IMR-90 (cell line): ENCODE measurements around the gene PRELID2. TPM values are rescaled to one million over a fixed set of nuclear protein-coding genes. Genes with fewer than 3 reads are reported as not detected.

Experiments used
- ATAC-seq: fragments of 200-7000 bp; cut with Tn5 transposase; 2 replicates; pipeline ENCODE4 v1.9.1; 2020; ENCODE audit warnings: low read depth, mild to moderate bottlenecking, moderate library complexity
- BruUV-seq: library from RNA; stranded (reverse); fragments of 400-500 nt; replicated peaks from 2 replicates; lab custom pipeline; 2021; lab: Mats Ljungman, UMichigan
- CTCF ChIA-PET: fragments of 300-600 bp; formaldehyde crosslinking; extraction: SDS; loops from one replicate; lab custom pipeline; 2021; ENCODE audit warnings: antibody characterized with exemption; lab: Yijun Ruan, JAX
- POLR2A ChIA-PET: fragments of 300-600 bp; sonication (Branson Sonifier 250); formaldehyde crosslinking; loops from one replicate; lab custom pipeline; 2022; ENCODE audit warnings: antibody characterized with exemption; ENCODE audit not compliant: unreplicated experiment; lab: Charles Lee
- DNase-seq: peaks from one replicate; pipeline ENCODE4 v3.0.0; 2013
- H2AFZ ChIP-seq: replicated peaks from 2 replicates; pipeline ENCODE3; 2013; ENCODE audit warnings: low read length, mild to moderate bottlenecking; ENCODE audit not compliant: poor library complexity
- H2AK5ac ChIP-seq: 2 replicates; pipeline ENCODE4 v1.6.1; 2013; ENCODE audit warnings: low read depth, low read length, inconsistent platforms
- H2AK9ac ChIP-seq: replicated peaks from 2 replicates; pipeline ENCODE3; 2013; ENCODE audit warnings: mild to moderate bottlenecking, low read depth, low read length, moderate library complexity; ENCODE audit not compliant: poor library complexity
- H2BK120ac ChIP-seq: 2 replicates; pipeline ENCODE4 v1.6.1; 2013; ENCODE audit warnings: low read depth, low read length, inconsistent platforms
- H2BK15ac ChIP-seq: 3 replicates; pipeline ENCODE4 v1.6.1; 2013; ENCODE audit warnings: low read depth, low read length, inconsistent platforms
- H2BK20ac ChIP-seq: 2 replicates; pipeline ENCODE4 v1.6.1; 2013; ENCODE audit warnings: low read depth, mild to moderate bottlenecking, inconsistent platforms, low read length, moderate library complexity
- H2BK5ac ChIP-seq: 2 replicates; pipeline ENCODE4 v1.6.1; 2013; ENCODE audit warnings: mild to moderate bottlenecking, low read depth, low read length, inconsistent platforms; ENCODE audit not compliant: poor library complexity, severe bottlenecking
- H3K14ac ChIP-seq: replicated peaks from 2 replicates; pipeline ENCODE4 v1.6.1; 2013; ENCODE audit warnings: low read depth, low read length, inconsistent platforms
- H3K18ac ChIP-seq: 2 replicates; pipeline ENCODE4 v1.6.1; 2013; ENCODE audit warnings: low read depth, low read length, control low read depth
- H3K23ac ChIP-seq: 2 replicates; pipeline ENCODE4 v1.6.1; 2013; ENCODE audit warnings: low read depth, low read length, inconsistent platforms
- H3K27ac ChIP-seq: 2 replicates; pipeline ENCODE4 v1.5.1; 2013; ENCODE audit warnings: mild to moderate bottlenecking, control low read depth, low read length; ENCODE audit not compliant: insufficient read depth
- H3K27me3 ChIP-seq: 2 replicates; pipeline ENCODE4 v1.6.1; 2013; ENCODE audit warnings: low read length; ENCODE audit not compliant: control insufficient read depth, insufficient read depth
- H3K36me3 ChIP-seq: 2 replicates; pipeline ENCODE4 v1.6.1; 2013; ENCODE audit warnings: low read length, mixed read lengths; ENCODE audit not compliant: control insufficient read depth, insufficient read depth
- H3K4ac ChIP-seq: 2 replicates; pipeline ENCODE4 v1.6.1; 2013; ENCODE audit warnings: low read depth, low read length, inconsistent platforms
- H3K4me1 ChIP-seq: 2 replicates; pipeline ENCODE4 v1.6.1; 2013; ENCODE audit warnings: low read length, mixed read lengths; ENCODE audit not compliant: control insufficient read depth, insufficient read depth
- H3K4me2 ChIP-seq: 2 replicates; pipeline ENCODE4 v1.6.1; 2013; ENCODE audit warnings: low read depth, mild to moderate bottlenecking, control low read depth, low read length, moderate library complexity
- H3K4me3 ChIP-seq: 2 replicates; pipeline ENCODE4 v1.5.1; 2013; ENCODE audit warnings: low read depth, mild to moderate bottlenecking, control low read depth, low read length, moderate library complexity; ENCODE audit not compliant: insufficient read depth
- H3K56ac ChIP-seq: 2 replicates; pipeline ENCODE4 v1.6.1; 2013; ENCODE audit warnings: low read length, inconsistent platforms; ENCODE audit not compliant: insufficient read depth; ENCODE audit errors: extremely low read depth
- H3K79me1 ChIP-seq, 2 experiments: 2 replicates each; pipeline ENCODE4 v1.6.1; 2013; ENCODE audit warnings: low read length in 2 of 2, inconsistent platforms in 1 of 2, low read depth in 1 of 2
- H3K9ac ChIP-seq: 2 replicates; pipeline ENCODE4 v1.6.1; 2013; ENCODE audit warnings: low read depth, low read length, control low read depth
- H3K9me1 ChIP-seq: 2 replicates; pipeline ENCODE4 v1.6.1; 2013; ENCODE audit warnings: low read length, inconsistent platforms; ENCODE audit not compliant: insufficient read depth
- H3K9me3 ChIP-seq: 2 replicates; pipeline ENCODE4 v1.6.1; 2013; ENCODE audit warnings: low read length; ENCODE audit not compliant: control insufficient read depth, insufficient read depth
- H4K20me1 ChIP-seq: 2 replicates; pipeline ENCODE4 v1.6.1; 2013; ENCODE audit warnings: low read length, inconsistent platforms; ENCODE audit not compliant: insufficient read depth
- H4K5ac ChIP-seq: 2 replicates; pipeline ENCODE4 v1.6.1; 2013; ENCODE audit warnings: mild to moderate bottlenecking, low read depth, low read length, control low read depth
- H4K8ac ChIP-seq, 2 experiments: 2 replicates each; pipeline ENCODE4 v1.6.1; 2013; ENCODE audit warnings: low read depth in 2 of 2, low read length in 2 of 2, control low read depth in 1 of 2, inconsistent platforms in 1 of 2
- H4K91ac ChIP-seq: 2 replicates; pipeline ENCODE4 v1.6.1; 2013; ENCODE audit warnings: low read depth, low read length, inconsistent platforms; ENCODE audit not compliant: insufficient read depth
- BHLHE40 ChIP-seq: fragments of 150-350 bp; IDR thresholded peaks from 2 replicates; pipeline ENCODE4 v1.6.1; 2016; ENCODE audit warnings: mild to moderate bottlenecking, low read depth, low read length
- CEBPB ChIP-seq: IDR thresholded peaks from 2 replicates; pipeline ENCODE4 v1.6.1; 2012; ENCODE audit warnings: low read depth, low read length, improper control_type of control experiment
- CTCF ChIP-seq: conservative IDR thresholded peaks from 2 replicates; pipeline ENCODE4 v1.5.1; 2012; ENCODE audit warnings: mild to moderate bottlenecking, low read depth, low read length, improper control_type of control experiment
- ELK1 ChIP-seq: fragments of 150-350 bp; IDR thresholded peaks from 2 replicates; pipeline ENCODE4 v1.6.1; 2016; ENCODE audit warnings: low read depth, mild to moderate bottlenecking, low read length, moderate library complexity, borderline replicate concordance
- FOS ChIP-seq: fragments of 150-350 bp; IDR thresholded peaks from 2 replicates; pipeline ENCODE4 v1.6.1; 2016; ENCODE audit warnings: low read depth, low read length
- MAFK ChIP-seq: IDR thresholded peaks from 2 replicates; pipeline ENCODE4 v1.6.1; 2012; ENCODE audit warnings: low read depth, low read length, improper control_type of control experiment
- NFE2L2 ChIP-seq: fragments of 150-350 bp; IDR thresholded peaks from 2 replicates; pipeline ENCODE4 v1.6.1; 2016; ENCODE audit warnings: low read depth, mild to moderate bottlenecking, low read length
- POLR2A ChIP-seq: IDR thresholded peaks from 2 replicates; pipeline ENCODE4 v1.6.1; 2012; ENCODE audit warnings: mild to moderate bottlenecking, low read depth, low read length
- RAD21 ChIP-seq: IDR thresholded peaks from 2 replicates; pipeline ENCODE4 v1.6.1; 2012; ENCODE audit warnings: low read length, improper control_type of control experiment
- RCOR1 ChIP-seq: IDR thresholded peaks from 2 replicates; pipeline ENCODE4 v1.6.1; 2012; ENCODE audit warnings: mild to moderate bottlenecking, low read length, improper control_type of control experiment; ENCODE audit not compliant: insufficient replicate concordance
- RFX5 ChIP-seq: IDR thresholded peaks from 2 replicates; pipeline ENCODE4 v1.8.0; 2012; ENCODE audit warnings: low read depth, mild to moderate bottlenecking, low read length, moderate library complexity
- SMC3 ChIP-seq: fragments of 150-350 bp; IDR thresholded peaks from 2 replicates; pipeline ENCODE4 v1.6.1; 2016; ENCODE audit warnings: low read depth, mild to moderate bottlenecking, antibody characterized with exemption, low read length, moderate library complexity
- USF2 ChIP-seq: fragments of 150-350 bp; IDR thresholded peaks from 2 replicates; pipeline ENCODE4 v1.6.1; 2017; ENCODE audit warnings: mild to moderate bottlenecking, antibody characterized with exemption, low read length, low read depth
- WGBS, 2 experiments: methylation state at CpG; one replicate each; pipeline versions ENCODE4 v1.1.5 to v1.1.7; 2013; ENCODE audit warnings: missing lambda C conversion rate in 2 of 2; ENCODE audit not compliant: insufficient read length in 1 of 2; ENCODE audit errors: extremely low coverage in 2 of 2; 5-methylcytosine and 5-hydroxymethylcytosine counted together
- dilution Hi-C: fragments of 300-500 bp; cut with HindIII; formaldehyde crosslinking; loops from one replicate; pipeline ENCODE4 v1.14.3; 2018; ENCODE audit warnings: low sequenced_read_pairs; ENCODE audit not compliant: unreplicated experiment
- in situ Hi-C: fragments of 300-500 bp; cut with MboI; formaldehyde crosslinking; loops from 3 replicates; pipeline ENCODE4 v1.14.3; 2019; ENCODE audit warnings: low sequenced_read_pairs, inconsistent platforms, mixed read lengths
- intact Hi-C: fragments of 100-400 bp; cut with micrococcal nuclease; formaldehyde crosslinking; loops from 2 replicates; pipeline ENCODE4 v1.10.0; 2022
- polyA plus RNA-seq, 3 experiments: library from polyadenylated mRNA; depleted of rRNA; stranded (reverse); fragments of >200 nt; gene quantifications; 2 replicates each; pipeline ENCODE4 v1.2.3, GENCODE V29; 2012; ENCODE audit warnings: low replicate concordance in 1 of 3
- total RNA-seq: library from RNA; depleted of rRNA; stranded (reverse); fragments of >200 nt; gene quantifications from 2 replicates; pipeline ENCODE4 v1.2.3, GENCODE V29; 2012

The PRELID2 gene
- total and polyA plus RNA-seq, 2 of the 4 experiments (the other 2 are of a cell fraction) = 4.9 to 8.6 TPM

- TF ChIP-seq RAD21 = no peak
Measured at GRCh38 chr5:145775893-145776444, 59.2 kb downstream of the PRELID2 start (continued).

GRCh38 chr5:145775411-145775810, 59.7 kb downstream of the PRELID2 start:
- intact Hi-C loops (no loop called here), in situ Hi-C loops (no loop called here), dilution Hi-C loops (no loop called here)
- ATAC-seq (peak; percentile 51), DNase-seq (peak; percentile 8)
- H3K9ac ChIP-seq = no peak overlapping the region
- peak overlapping the region; percentile 90; the same call in 1 of the 2 replicates for H3K14ac ChIP-seq
- peak overlapping the region; percentile 19; the same call in 1 of the 2 replicates for H4K91ac ChIP-seq
- no peak overlapping the region for H3K4me3 ChIP-seq
- H3K56ac ChIP-seq = no peak overlapping the region
- POLR2A ChIA-PET = no interaction called here
- no CpG with 5 or more reads among the region's 1 CpG for WGBS, 2 experiments
- peak overlapping the region; percentile 37; the same call in 1 of the 2 replicates for H3K4ac ChIP-seq
- H4K5ac ChIP-seq = peak overlapping the region; percentile 52; the same call in 1 of the 2 replicates
- no peaks in the 10 kb centered on the region for H3K27me3 ChIP-seq
- H3K79me1 ChIP-seq = no peaks in the 10 kb centered on the region; a peak in 1 of 4 replicates
- BruUV-seq = no TSS peak
- H2BK15ac ChIP-seq = no peak overlapping the region
- peak overlapping the region in 1 of 2 experiments; percentile 83; a peak in 2 of 4 replicates for H4K8ac ChIP-seq
- peaks cover 4% of the 10 kb centered on the region; the same call in 1 of the 2 replicates for H3K9me1 ChIP-seq
- peak overlapping the region; percentile 71 for H2BK5ac ChIP-seq
- H3K9me3 ChIP-seq = no peaks in the 10 kb centered on the region
- CTCF ChIA-PET = interaction anchor here (0.6 kb wide), 2 partner anchors 8 to 13 kb away, joined by 3 read pairs; no protein-coding TSS in a partner anchor
- peak overlapping the region; percentile 19 for H2AFZ ChIP-seq
- H3K4me1 ChIP-seq = peaks cover 2% of the 10 kb centered on the region; the same call in 1 of the 2 replicates
- no peak overlapping the region for H3K4me2 ChIP-seq
- H3K18ac ChIP-seq = peak overlapping the region; percentile 72; the same call in 1 of the 2 replicates
- H3K27ac ChIP-seq = no peak overlapping the region
- peak overlapping the region; percentile 68; the same call in 1 of the 2 replicates for H3K23ac ChIP-seq
- peak overlapping the region; percentile 48 for H2BK20ac ChIP-seq
- H2BK120ac ChIP-seq = peak overlapping the region; percentile 68
- H2AK9ac ChIP-seq = no peak overlapping the region
- H4K20me1 ChIP-seq = no peaks in the 10 kb centered on the region
- no peaks in the 10 kb centered on the region for H3K36me3 ChIP-seq
- H2AK5ac ChIP-seq = 0 out of 2 replicates have a peak overlapping the region, but pooled peaks have one; percentile 38
- TF ChIP-seq NFE2L2 (no peak), RCOR1 (no peak), USF2 (no peak), CEBPB (no peak), POLR2A (no peak), RAD21 (no peak), RFX5 (no peak), CTCF (no peak), SMC3 (no peak), FOS (no peak), ELK1 (no peak), BHLHE40 (no peak), MAFK (no peak)
